Activated CD4-positive, alpha-beta T cell treated with anti-CD3 and anti-CD28 coated beads for 36 hours (primary cell): ENCODE measurements around the gene FAM162B. TPM values are rescaled to one million over a fixed set of nuclear protein-coding genes. Genes with fewer than 3 reads are reported as not detected.
A peak's percentile ranks its signal among the peaks of the same experiment; 100 is the strongest.
"Not testable (repeated sequence)": the region's sequence is repeated elsewhere in the genome, so short reads cannot be mapped to it uniquely, and the experiment has no call there.

Source experiments
- ATAC-seq: fragments of 200-7000 bp; cut with Tn5 transposase; one replicate; pipeline ENCODE4 v1.10.0; 2021; ENCODE audit warnings: mild to moderate bottlenecking, moderate library complexity
- CTCF ChIA-PET: fragments of 350-600 bp; sonication (Branson Sonifier 250); formaldehyde crosslinking; loops from one replicate; lab custom pipeline; 2021; ENCODE audit warnings: antibody characterized with exemption; lab: Charles Lee
- POLR2A ChIA-PET: fragments of 350-600 bp; sonication (Branson Sonifier 250); formaldehyde crosslinking; loops from one replicate; lab custom pipeline; 2021; ENCODE audit warnings: antibody characterized with exemption, inconsistent platforms; lab: Charles Lee
- DNase-seq: peaks from one replicate; pipeline ENCODE4 v3.0.0-alpha.2; 2020
- H3K27ac Mint-ChIP-seq: one replicate; pipeline ENCODE4 v1.8.0; 2021; ENCODE audit warnings: mixed read lengths
- H3K27me3 Mint-ChIP-seq: one replicate; pipeline ENCODE4 v1.8.0; 2021; ENCODE audit warnings: mixed read lengths
- H3K36me3 Mint-ChIP-seq: one replicate; pipeline ENCODE4 v1.8.0; 2021; ENCODE audit warnings: low read depth, mixed read lengths
- H3K4me1 Mint-ChIP-seq: one replicate; pipeline ENCODE4 v1.8.0; 2021; ENCODE audit warnings: mixed read lengths
- H3K4me3 Mint-ChIP-seq: one replicate; pipeline ENCODE4 v1.8.0; 2021; ENCODE audit warnings: mild to moderate bottlenecking, moderate library complexity, mixed read lengths
- H3K9me3 Mint-ChIP-seq: one replicate; pipeline ENCODE4 v1.8.0; 2021; ENCODE audit warnings: low read depth, mixed read lengths
- intact Hi-C, 2 experiments: fragments of 100-400 bp; cut with DNase I in 1 of 2; cut with micrococcal nuclease in 1 of 2; formaldehyde crosslinking; loops; one replicate each; pipeline versions ENCODE4 v1.14.2 to v1.15.1; 2022 to 2024; cut with DNase I, micrococcal nuclease
- total RNA-seq, 2 experiments: library from RNA; stranded (reverse); gene quantifications; one replicate each; pipeline ENCODE4 v1.2.3, GENCODE V29; 2021

The FAM162B gene
- total RNA-seq, 2 experiments from 2014 or later, result not detected

DNA sequence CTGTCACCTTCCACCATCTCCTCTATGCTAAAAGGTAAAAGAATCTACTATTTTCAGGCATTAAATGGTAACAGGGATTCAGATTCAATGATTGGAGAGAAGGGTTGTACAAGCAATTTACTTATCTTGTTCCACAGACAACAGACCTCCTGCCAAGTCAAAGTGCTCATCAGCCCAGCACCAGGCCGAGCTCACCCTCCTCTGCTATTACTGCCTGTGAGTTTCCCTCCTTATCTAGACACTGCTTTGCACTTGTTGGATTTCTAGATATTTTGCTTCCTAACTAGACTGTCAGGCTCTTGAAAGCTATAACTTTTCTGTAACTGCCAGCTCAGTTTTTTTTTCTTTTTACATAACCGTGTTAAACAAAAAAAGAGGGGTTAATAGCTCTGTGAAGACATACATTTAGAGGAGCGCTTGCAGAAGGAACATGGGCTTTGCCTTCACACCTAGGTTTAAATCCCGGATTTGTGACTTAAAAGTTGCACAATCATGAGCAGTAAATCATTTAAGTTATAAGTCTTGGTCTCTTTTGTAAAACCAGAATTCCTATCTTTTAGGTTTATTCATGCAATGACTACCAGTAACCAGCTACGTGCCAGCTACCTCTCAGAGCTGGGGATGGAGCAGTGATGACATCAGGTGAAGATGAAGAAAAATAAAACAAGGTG is 1.1 kb upstream of the FAM162B start:
- Mint-ChIP-seq H3K4me1 (peaks cover 9% of the 10 kb centered on the region), H3K9me3 (no peaks in the 10 kb centered on the region), H3K27ac (no peak overlapping the region), H3K36me3 (no peaks in the 10 kb centered on the region), H3K4me3 (no peak overlapping the region), H3K27me3 (peaks cover 44% of the 10 kb centered on the region)
- ChIA-PET CTCF (interaction anchor here (0.8 to 1.1 kb wide), 2 partner anchors 8 to 18 kb away, joined by 3 read pairs; no protein-coding TSS in a partner anchor), POLR2A (interaction anchor here (0.6 kb wide), 1 partner anchor 23 kb away, joined by 3 read pairs; no protein-coding TSS in a partner anchor)
- no peak for ATAC-seq
- DNase-seq, result no peak
- intact Hi-C loops, result no loop called here

DNA sequence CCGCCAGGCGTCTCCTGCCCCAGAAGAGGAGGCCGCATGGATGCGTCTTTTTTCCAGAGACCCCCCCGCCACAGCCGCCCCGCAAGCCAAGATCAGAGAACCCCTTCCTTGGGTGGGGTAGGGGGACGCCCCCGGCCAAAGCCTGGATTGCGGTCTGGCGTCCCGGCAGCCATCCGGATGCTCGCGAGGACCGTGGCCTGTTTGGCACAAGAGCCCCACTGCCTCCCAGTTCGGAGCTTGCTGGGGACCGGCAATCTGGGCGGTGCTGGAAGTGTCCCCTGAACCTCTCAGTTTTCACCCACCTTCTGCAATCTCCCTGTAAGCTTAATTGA is 924 bp downstream of the FAM162B start:
- Mint-ChIP-seq H3K36me3 (no peaks in the 10 kb centered on the region), H3K9me3 (no peaks in the 10 kb centered on the region), H3K4me3 (peak overlapping the region; percentile 52), H3K27ac (no peak overlapping the region), H3K4me1 (peaks cover 9% of the 10 kb centered on the region), H3K27me3 (peaks cover 49% of the 10 kb centered on the region)
- intact Hi-C loops, result no loop called here
- no peak for ATAC-seq
- ChIA-PET POLR2A (no interaction called here), CTCF (no interaction called here)
- no peak for DNase-seq

DNA sequence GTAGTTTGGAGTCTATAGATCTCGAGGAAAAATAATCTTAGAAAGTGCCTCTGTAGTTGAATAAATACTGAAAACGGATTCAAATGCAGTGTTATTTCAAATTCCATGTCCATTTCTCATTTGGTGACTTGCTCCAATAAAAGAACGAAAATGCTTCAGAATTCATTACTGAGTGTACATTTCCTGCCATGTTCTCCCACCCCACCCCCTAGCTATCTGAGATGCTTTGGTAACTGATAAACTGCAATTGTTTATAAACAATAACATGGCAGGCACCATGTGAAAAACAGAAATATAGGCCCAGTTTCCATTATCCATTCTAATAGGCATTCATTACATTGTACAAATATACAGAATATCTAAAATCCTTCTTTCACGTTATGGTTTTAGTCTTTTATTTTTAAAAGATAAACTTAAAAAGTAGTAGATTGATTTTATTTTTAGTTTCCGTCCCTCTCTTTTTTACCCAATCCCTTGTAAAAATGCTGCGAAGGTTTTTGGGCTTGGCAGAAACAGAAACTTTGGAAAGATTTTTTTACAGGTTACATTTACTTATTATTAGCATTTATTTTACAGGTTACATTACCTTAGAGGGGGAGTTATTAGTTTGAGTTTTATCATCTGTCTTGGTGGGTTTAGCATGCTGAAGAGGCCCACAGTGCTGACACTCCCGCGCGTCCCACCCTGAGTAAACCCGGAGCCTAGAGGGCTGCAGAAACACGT is 1.5 kb downstream of the FAM162B start:
- H3K36me3 Mint-ChIP-seq, result no peaks in the 10 kb centered on the region
- intact Hi-C loops, result no loop called here
- H3K4me3 Mint-ChIP-seq, result no peak overlapping the region
- no peak for ATAC-seq
- peaks cover 49% of the 10 kb centered on the region for H3K27me3 Mint-ChIP-seq
- peaks cover 9% of the 10 kb centered on the region for H3K4me1 Mint-ChIP-seq
- H3K27ac Mint-ChIP-seq, result no peak overlapping the region
- ChIA-PET POLR2A (no interaction called here), CTCF (no interaction called here)
- no peak for DNase-seq
- H3K9me3 Mint-ChIP-seq, result no peaks in the 10 kb centered on the region

DNA sequence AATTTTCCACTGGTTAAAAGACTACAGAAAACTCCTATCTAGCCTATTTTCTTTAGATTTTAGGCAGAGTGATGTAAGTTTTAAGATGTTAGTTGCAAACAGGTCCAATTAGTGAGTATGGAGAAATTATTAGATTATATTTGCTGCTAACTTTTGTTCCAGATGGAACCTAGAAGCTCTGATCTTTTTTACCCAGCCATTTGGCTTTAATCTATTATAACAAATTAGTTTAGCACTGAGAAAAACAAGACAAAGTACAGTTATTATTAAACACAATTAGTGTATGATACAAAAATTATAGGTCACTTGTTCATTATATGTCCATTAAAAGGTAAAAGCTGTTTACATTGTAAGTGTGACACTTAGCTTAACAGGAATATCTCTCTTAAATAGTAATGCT is 2.5 kb downstream of the FAM162B start:
- Mint-ChIP-seq H3K4me1 (peaks cover 9% of the 10 kb centered on the region), H3K27me3 (peaks cover 45% of the 10 kb centered on the region), H3K9me3 (no peaks in the 10 kb centered on the region), H3K27ac (no peak overlapping the region), H3K36me3 (no peaks in the 10 kb centered on the region), H3K4me3 (no peak overlapping the region)
- DNase-seq (no peak), ATAC-seq (no peak)
- intact Hi-C loops, result no loop called here
- CTCF ChIA-PET, result interaction anchor here (0.5 kb wide), 1 partner anchor 16 kb away, joined by 3 read pairs; no protein-coding TSS in a partner anchor
- POLR2A ChIA-PET, result interaction anchor here (0.6 kb wide), 1 partner anchor 191 kb away, joined by 5 read pairs; no protein-coding TSS in a partner anchor

DNA sequence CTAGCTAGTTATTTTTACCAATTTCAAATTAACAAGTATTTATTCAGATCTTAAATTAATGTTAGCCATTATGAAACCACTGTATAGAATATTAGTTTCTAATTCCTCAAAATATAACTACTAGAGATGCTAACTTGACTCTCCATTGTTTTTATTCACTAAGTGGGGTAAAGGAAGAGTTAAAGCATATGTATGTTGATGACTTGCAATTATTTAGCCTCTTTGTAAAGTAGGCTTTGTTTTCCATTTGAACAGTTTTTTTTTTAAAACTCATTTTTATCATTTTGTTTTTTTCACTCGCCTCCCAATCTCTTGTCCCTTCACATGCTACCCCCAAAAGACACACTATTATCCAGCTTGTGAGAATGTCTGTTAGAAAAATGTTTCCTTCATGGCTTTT is 3.3 kb downstream of the FAM162B start:
- H3K9me3 Mint-ChIP-seq, result no peaks in the 10 kb centered on the region
- peaks cover 9% of the 10 kb centered on the region for H3K4me1 Mint-ChIP-seq
- no peaks in the 10 kb centered on the region for H3K36me3 Mint-ChIP-seq
- no peak for DNase-seq
- no peak overlapping the region for H3K27ac Mint-ChIP-seq
- peaks cover 43% of the 10 kb centered on the region for H3K27me3 Mint-ChIP-seq
- ChIA-PET CTCF (no interaction called here), POLR2A (no interaction called here)
- intact Hi-C loops, result no loop called here
- ATAC-seq, result no peak
- no peak overlapping the region for H3K4me3 Mint-ChIP-seq

DNA sequence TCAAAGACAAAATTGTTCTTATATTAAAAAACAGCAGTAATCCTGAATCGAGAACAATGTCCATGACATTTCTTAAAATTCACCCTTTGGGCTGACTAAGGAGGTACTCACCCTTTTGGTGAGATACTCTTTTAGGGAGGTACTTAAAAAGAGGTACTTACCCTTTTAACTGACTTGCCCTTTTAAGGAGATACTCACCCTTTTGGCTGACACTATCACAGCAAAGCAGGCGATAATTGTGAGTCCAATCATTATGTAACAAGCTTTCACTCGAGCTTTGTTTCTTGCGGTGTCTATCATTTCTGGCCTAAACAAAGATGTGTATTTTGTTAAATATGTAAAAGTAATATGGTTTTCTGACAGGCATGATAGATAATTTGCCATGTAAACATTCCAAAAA is 3.7 kb downstream of the FAM162B start:
- ChIA-PET CTCF (no interaction called here), POLR2A (no interaction called here)
- Mint-ChIP-seq H3K27ac (no peak overlapping the region), H3K4me3 (no peak overlapping the region), H3K27me3 (peaks cover 40% of the 10 kb centered on the region), H3K9me3 (no peaks in the 10 kb centered on the region), H3K4me1 (peaks cover 9% of the 10 kb centered on the region), H3K36me3 (no peaks in the 10 kb centered on the region)
- ATAC-seq (peak; percentile 44), DNase-seq (no peak)
- intact Hi-C loops, result no loop called here

DNA sequence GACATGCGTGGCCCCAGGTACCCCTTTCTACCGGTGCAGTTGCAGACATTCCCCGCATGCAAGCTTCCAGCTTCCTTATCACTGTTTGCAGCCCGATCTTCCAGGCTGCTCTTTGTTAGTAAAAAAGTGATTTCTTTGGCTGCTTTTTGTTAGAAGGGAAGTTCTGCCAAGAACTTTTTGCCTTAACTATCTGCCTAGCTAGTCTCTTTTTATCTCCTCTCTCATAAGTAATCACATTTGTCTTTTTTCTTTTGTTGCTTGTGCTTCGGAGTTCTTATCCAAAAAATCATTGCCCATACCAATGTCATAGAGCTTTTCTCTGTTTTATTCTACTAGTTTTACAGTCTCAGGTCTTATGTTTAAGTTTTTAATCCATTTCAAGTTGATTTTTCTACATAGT is 20.3 kb downstream of the FAM162B start:
- no peak overlapping the region for H3K27ac Mint-ChIP-seq
- ATAC-seq (no peak), DNase-seq (no peak)
- POLR2A ChIA-PET, result no interaction called here
- CTCF ChIA-PET, result no interaction called here
- peaks cover 10% of the 10 kb centered on the region for H3K9me3 Mint-ChIP-seq
- H3K27me3 Mint-ChIP-seq, result no peaks in the 10 kb centered on the region
- no peaks in the 10 kb centered on the region for H3K36me3 Mint-ChIP-seq
- intact Hi-C loops, result no loop called here
- H3K4me3 Mint-ChIP-seq, result no peak overlapping the region
- no peaks in the 10 kb centered on the region for H3K4me1 Mint-ChIP-seq

DNA sequence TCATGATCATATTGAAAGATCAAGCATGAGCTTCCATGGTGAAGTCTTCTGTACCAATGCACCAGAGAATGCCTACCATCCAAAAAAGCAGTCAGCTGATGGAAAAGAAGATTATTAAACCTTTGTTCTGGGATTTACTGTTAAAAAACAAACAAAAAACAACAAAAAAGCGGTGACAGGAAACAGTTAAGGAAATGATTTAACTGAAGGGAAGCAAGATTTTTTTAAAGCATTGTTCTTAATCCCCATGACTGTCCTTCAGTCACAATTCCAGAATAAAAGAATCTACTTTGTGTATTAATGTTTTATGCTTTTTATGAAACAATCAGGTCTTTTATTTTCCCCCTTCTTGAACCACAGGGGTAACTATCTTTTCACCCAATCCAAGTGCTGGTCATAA is 23.9 kb downstream of the FAM162B start:
- Mint-ChIP-seq H3K27me3 (no peaks in the 10 kb centered on the region), H3K4me3 (no peak overlapping the region), H3K36me3 (peaks cover 14% of the 10 kb centered on the region), H3K4me1 (no peaks in the 10 kb centered on the region), H3K9me3 (peaks cover 25% of the 10 kb centered on the region), H3K27ac (no peak overlapping the region)
- CTCF ChIA-PET, result no interaction called here
- ATAC-seq (no peak), DNase-seq (no peak)
- intact Hi-C loops, result no loop called here
- POLR2A ChIA-PET, result no interaction called here

DNA sequence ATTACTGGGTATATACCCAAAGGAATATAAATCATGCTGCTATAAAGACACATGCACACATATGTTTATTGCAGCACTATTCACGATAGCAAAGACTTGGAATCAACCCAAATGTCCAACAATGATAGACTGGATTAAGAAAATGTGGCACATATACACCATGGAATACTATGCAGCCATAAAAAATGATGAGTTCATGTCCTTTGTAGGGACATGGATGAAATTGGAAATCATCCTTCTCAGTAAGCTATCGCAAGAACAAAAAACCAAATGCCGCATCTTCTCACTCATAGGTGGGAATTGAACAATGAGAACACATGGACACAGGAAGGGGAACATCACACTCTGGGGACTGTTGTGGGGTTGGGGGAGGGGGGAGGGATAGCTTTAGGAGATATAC is 25.0 kb downstream of the FAM162B start:
- intact Hi-C loops, CTCF ChIA-PET, POLR2A ChIA-PET, H3K27me3 Mint-ChIP-seq, DNase-seq, H3K4me1 Mint-ChIP-seq, H3K4me3 Mint-ChIP-seq, H3K27ac Mint-ChIP-seq, ATAC-seq: not testable (repeated sequence)
- peaks cover 23% of the 10 kb centered on the region for H3K36me3 Mint-ChIP-seq
- H3K9me3 Mint-ChIP-seq, result peaks cover 30% of the 10 kb centered on the region

DNA sequence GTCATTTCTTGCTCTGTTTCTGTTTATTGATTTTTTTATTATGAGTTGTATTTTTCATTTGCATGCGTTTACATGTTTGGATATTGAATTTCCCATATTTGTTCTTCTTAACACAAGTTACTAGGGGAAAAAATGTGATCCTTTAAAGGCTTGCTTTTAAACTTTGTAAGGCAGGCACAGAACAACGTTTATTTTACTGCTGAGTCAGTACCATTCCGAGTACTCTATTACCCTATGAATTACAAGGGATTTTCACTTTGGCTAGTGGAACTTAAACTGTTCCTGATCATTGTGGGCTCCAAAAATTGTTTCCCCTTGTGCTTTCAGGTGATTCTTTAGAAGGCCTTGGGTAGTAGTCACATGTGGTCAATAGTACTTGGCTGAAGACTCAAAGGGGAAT is 28.5 kb downstream of the FAM162B start:
- CTCF ChIA-PET, result no interaction called here
- intact Hi-C loops, result no loop called here
- POLR2A ChIA-PET, result no interaction called here
- ATAC-seq, result no peak
- Mint-ChIP-seq H3K27ac (no peak overlapping the region), H3K36me3 (peaks cover 41% of the 10 kb centered on the region), H3K4me3 (no peak overlapping the region), H3K4me1 (no peaks in the 10 kb centered on the region), H3K27me3 (no peaks in the 10 kb centered on the region), H3K9me3 (peaks cover 29% of the 10 kb centered on the region)
- no peak for DNase-seq

DNA sequence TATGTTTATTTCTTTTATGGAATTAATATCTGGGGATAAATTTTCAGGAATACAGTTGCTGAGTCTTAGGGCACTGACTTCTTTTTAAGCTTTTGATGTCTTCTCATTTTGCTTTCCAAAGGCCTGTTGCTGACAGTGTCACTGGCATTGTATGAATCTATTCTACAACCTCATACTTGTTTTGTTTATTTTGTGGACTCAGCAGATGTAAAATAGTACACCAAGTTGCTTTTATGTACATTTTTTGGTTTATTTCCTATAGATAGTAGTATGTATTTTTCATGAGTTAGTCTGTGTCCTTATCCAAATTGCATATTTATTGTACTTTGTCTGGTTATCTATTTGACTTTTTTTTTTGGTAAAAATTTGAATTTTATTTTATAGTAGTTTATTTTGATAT is 35.0 kb downstream of the FAM162B start:
- Mint-ChIP-seq H3K4me3 (no peak overlapping the region), H3K9me3 (peaks cover 4% of the 10 kb centered on the region), H3K27me3 (no peaks in the 10 kb centered on the region), H3K4me1 (no peaks in the 10 kb centered on the region), H3K36me3 (peaks cover 55% of the 10 kb centered on the region), H3K27ac (no peak overlapping the region)
- intact Hi-C loops, result no loop called here
- ChIA-PET POLR2A (no interaction called here), CTCF (no interaction called here)
- ATAC-seq (no peak), DNase-seq (no peak)

DNA sequence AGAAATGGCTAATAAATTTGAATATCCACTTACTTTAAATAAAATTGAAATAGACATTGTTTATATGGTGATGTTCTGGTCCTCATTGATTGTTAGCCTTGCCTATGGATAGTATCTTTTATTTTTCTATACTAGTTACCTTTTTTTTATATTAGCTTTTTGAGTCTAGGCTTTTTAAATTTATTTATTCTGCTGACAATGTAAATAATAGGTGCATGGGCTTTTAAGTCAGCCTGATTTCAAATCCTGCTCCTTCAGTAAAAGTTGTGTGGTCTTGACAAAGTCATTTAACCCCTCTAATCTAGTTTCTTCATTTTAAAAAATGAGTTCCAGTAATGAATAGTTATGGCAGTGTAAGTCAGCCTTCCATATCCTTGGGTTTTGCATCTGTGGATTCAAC is 38.6 kb downstream of the FAM162B start:
- ATAC-seq, result no peak
- H3K4me1 Mint-ChIP-seq, result no peaks in the 10 kb centered on the region
- no peak for DNase-seq
- H3K36me3 Mint-ChIP-seq, result peaks cover 52% of the 10 kb centered on the region
- no peaks in the 10 kb centered on the region for H3K27me3 Mint-ChIP-seq
- ChIA-PET POLR2A (no interaction called here), CTCF (no interaction called here)
- H3K27ac Mint-ChIP-seq, result no peak overlapping the region
- no peaks in the 10 kb centered on the region for H3K9me3 Mint-ChIP-seq
- intact Hi-C loops, result no loop called here
- no peak overlapping the region for H3K4me3 Mint-ChIP-seq
